ENCODE results near the gene LRR1.

Gene LRR1

DNA sequence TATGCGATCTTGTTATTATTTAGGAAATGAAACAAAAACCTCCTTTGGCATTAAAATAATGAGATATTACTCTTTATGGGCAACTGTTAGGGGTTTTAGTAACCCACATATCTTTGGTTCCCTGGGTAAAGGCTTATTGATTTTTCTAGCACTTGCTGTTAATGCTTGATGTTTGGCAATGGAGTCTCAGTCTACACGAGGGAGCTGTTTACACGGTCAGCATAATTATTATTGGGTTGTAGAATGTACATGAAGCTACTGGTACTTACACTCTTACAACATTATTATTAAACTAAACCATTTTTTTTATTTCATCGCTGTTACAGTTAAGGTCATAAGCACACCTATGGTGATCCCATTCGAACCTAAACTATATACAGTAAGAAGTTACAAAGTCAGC lies 24.7 kb upstream of the LRR1 start:
- DNase-seq (ENCODE audit: low read depth in 1 of 2, low spot score in 1 of 2), result no peak
- TF ChIP-seq POLR2AphosphoS5 (IDR thresholded peaks at IDR 0.05; ENCODE audit: low read depth) (no peak), SPI1 (IDR thresholded peaks at IDR 0.05; ENCODE audit: borderline replicate concordance, low read depth) (no peak), GABPA (IDR thresholded peaks at IDR 0.05; ENCODE audit: low read depth) (no peak)
- TF ChIP-seq, protein P1, sequence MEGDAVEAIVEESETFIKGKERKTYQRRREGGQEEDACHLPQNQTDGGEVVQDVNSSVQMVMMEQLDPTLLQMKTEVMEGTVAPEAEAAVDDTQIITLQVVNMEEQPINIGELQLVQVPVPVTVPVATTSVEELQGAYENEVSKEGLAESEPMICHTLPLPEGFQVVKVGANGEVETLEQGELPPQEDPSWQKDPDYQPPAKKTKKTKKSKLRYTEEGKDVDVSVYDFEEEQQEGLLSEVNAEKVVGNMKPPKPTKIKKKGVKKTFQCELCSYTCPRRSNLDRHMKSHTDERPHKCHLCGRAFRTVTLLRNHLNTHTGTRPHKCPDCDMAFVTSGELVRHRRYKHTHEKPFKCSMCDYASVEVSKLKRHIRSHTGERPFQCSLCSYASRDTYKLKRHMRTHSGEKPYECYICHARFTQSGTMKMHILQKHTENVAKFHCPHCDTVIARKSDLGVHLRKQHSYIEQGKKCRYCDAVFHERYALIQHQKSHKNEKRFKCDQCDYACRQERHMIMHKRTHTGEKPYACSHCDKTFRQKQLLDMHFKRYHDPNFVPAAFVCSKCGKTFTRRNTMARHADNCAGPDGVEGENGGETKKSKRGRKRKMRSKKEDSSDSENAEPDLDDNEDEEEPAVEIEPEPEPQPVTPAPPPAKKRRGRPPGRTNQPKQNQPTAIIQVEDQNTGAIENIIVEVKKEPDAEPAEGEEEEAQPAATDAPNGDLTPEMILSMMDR (IDR thresholded peaks at IDR 0.05; ENCODE audit: insufficient read depth, low read length), result no peak
- TF ChIP-seq, protein P2, sequence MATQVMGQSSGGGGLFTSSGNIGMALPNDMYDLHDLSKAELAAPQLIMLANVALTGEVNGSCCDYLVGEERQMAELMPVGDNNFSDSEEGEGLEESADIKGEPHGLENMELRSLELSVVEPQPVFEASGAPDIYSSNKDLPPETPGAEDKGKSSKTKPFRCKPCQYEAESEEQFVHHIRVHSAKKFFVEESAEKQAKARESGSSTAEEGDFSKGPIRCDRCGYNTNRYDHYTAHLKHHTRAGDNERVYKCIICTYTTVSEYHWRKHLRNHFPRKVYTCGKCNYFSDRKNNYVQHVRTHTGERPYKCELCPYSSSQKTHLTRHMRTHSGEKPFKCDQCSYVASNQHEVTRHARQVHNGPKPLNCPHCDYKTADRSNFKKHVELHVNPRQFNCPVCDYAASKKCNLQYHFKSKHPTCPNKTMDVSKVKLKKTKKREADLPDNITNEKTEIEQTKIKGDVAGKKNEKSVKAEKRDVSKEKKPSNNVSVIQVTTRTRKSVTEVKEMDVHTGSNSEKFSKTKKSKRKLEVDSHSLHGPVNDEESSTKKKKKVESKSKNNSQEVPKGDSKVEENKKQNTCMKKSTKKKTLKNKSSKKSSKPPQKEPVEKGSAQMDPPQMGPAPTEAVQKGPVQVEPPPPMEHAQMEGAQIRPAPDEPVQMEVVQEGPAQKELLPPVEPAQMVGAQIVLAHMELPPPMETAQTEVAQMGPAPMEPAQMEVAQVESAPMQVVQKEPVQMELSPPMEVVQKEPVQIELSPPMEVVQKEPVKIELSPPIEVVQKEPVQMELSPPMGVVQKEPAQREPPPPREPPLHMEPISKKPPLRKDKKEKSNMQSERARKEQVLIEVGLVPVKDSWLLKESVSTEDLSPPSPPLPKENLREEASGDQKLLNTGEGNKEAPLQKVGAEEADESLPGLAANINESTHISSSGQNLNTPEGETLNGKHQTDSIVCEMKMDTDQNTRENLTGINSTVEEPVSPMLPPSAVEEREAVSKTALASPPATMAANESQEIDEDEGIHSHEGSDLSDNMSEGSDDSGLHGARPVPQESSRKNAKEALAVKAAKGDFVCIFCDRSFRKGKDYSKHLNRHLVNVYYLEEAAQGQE (IDR thresholded peaks at IDR 0.05; ENCODE audit: insufficient replicate concordance, low read depth), result no peak
- H3K27me3 ChIP-seq (ENCODE audit: insufficient read depth, poor library complexity, severe bottlenecking), result no peaks in the 10 kb centered on the region
- no peak overlapping the region for H3K4me3 ChIP-seq (replicated peaks; ENCODE audit: insufficient read depth, low read length)
- no peak overlapping the region for H3K27ac ChIP-seq (replicated peaks)

DNA sequence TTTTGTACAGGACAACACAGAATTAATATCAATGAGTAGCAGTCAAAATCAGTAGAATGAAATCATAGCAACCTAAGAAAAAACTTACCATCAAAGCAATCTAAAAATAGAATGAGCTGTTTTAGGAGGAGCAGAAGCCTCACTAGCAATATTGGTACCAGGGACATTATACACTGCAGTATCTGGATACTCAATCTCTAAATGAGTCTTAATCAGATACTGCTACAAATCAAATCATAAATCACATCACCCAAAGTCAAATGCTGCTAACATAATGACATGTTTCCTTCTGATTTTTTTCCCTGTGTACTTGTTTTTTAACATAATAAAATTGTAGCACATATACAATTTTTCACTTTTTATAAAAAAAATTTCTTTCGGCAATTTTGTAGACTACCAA lies 20.6 kb upstream of the LRR1 start:
- H3K4me3 ChIP-seq (replicated peaks; ENCODE audit: insufficient read depth, low read length), result no peak overlapping the region
- TF ChIP-seq POLR2AphosphoS5 (IDR thresholded peaks at IDR 0.05; ENCODE audit: low read depth) (no peak), SPI1 (IDR thresholded peaks at IDR 0.05; ENCODE audit: borderline replicate concordance, low read depth) (no peak), GABPA (IDR thresholded peaks at IDR 0.05; ENCODE audit: low read depth) (no peak)
- TF ChIP-seq, protein P1 (IDR thresholded peaks at IDR 0.05; ENCODE audit: insufficient read depth, low read length), result no peak
- no peak overlapping the region for H3K27ac ChIP-seq (replicated peaks)
- no peak for DNase-seq (ENCODE audit: low read depth in 1 of 2, low spot score in 1 of 2)
- H3K27me3 ChIP-seq (ENCODE audit: insufficient read depth, poor library complexity, severe bottlenecking), result no peaks in the 10 kb centered on the region

DNA sequence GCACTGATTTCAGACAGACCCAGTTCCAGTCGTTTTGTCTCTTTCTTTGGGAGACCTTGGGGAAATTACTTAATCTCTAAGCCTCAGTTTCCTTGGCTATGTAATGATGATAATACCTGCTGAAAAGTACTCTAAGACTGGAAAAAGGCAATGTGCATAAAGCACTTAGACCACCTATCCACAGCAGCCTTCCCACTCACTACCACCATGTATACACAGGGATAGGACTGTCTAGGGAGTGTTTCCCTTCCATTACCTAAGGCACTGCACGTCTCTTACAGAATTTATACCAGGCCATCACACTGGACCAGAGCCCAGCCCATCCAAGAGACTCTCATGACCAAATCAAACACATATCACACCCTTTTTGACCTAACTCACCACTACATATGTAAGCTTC lies 18.9 kb upstream of the LRR1 start:
- no peaks in the 10 kb centered on the region for H3K27me3 ChIP-seq (ENCODE audit: insufficient read depth, poor library complexity, severe bottlenecking)

More for the DNA sequence above, 18.9 kb upstream of the LRR1 start:
- TF ChIP-seq GABPA (IDR thresholded peaks at IDR 0.05; ENCODE audit: low read depth), result no peak
- TF ChIP-seq, protein P1 (IDR thresholded peaks at IDR 0.05; ENCODE audit: insufficient read depth, low read length), result no peak
- TF ChIP-seq, protein P2 (IDR thresholded peaks at IDR 0.05; ENCODE audit: insufficient replicate concordance, low read depth), result no peak
- Histone ChIP-seq H3K27ac (replicated peaks) (no peak overlapping the region), H3K4me3 (replicated peaks; ENCODE audit: insufficient read depth, low read length) (no peak overlapping the region)
- DNase-seq (ENCODE audit: low read depth in 1 of 2, low spot score in 1 of 2), result no peak

All from HL-60 (cell line).